Endothelial cell of umbilical vein (primary cell): Measurements from ENCODE around the gene FMR1NB.

ENCODE experiments used
- POLR2A ChIP-seq: IDR thresholded peaks from 2 replicates; pipeline ENCODE4 v1.6.1; 2012; ENCODE audit warnings: low read depth, mild to moderate bottlenecking, control low read depth, low read length
- POLR2AphosphoS5 ChIP-seq: IDR thresholded peaks from 2 replicates; pipeline ENCODE4 v1.6.1; 2012; ENCODE audit warnings: low read depth, mild to moderate bottlenecking, control low read depth, low read length, moderate library complexity; ENCODE audit not compliant: insufficient read depth
- TF ChIP-seq, protein P1 (sequence below), 2 donors: IDR thresholded peaks; 1 replicate in 1 of 2; 2 replicates in 1 of 2; pipeline ENCODE4 v1.5.1; 2011; ENCODE audit warnings: low read length in 2 of 2, mild to moderate bottlenecking in 2 of 2, moderate library complexity in 2 of 2, control low read depth in 1 of 2, inconsistent platforms in 1 of 2, low read depth in 1 of 2; ENCODE audit not compliant: insufficient read depth in 1 of 2; ENCODE audit errors: extremely low read depth in 1 of 2

GRCh38 chrX:147962476-147962875, 18.7 kb upstream of the FMR1NB start:
- TF ChIP-seq POLR2A (no peak), POLR2AphosphoS5 (no peak)
- TF ChIP-seq, protein P1, sequence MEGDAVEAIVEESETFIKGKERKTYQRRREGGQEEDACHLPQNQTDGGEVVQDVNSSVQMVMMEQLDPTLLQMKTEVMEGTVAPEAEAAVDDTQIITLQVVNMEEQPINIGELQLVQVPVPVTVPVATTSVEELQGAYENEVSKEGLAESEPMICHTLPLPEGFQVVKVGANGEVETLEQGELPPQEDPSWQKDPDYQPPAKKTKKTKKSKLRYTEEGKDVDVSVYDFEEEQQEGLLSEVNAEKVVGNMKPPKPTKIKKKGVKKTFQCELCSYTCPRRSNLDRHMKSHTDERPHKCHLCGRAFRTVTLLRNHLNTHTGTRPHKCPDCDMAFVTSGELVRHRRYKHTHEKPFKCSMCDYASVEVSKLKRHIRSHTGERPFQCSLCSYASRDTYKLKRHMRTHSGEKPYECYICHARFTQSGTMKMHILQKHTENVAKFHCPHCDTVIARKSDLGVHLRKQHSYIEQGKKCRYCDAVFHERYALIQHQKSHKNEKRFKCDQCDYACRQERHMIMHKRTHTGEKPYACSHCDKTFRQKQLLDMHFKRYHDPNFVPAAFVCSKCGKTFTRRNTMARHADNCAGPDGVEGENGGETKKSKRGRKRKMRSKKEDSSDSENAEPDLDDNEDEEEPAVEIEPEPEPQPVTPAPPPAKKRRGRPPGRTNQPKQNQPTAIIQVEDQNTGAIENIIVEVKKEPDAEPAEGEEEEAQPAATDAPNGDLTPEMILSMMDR (IDR thresholded peaks at IDR 0.05; ENCODE audit: extremely low read depth in 1 of 2, insufficient read depth in 1 of 2, low read depth in 1 of 2, low read length in 2 of 2), result no peak
